HG03135 (cell line): ENCODE data around the gene GRID1.

Experiments used
- ATAC-seq: cut with Tn5 transposase; IDR thresholded peaks from one replicate; pipeline ENCODE4 v1.9.1; 2021; ENCODE audit warnings: mild to moderate bottlenecking, moderate library complexity; ENCODE audit not compliant: unreplicated experiment

The GRID1 gene

DNA sequence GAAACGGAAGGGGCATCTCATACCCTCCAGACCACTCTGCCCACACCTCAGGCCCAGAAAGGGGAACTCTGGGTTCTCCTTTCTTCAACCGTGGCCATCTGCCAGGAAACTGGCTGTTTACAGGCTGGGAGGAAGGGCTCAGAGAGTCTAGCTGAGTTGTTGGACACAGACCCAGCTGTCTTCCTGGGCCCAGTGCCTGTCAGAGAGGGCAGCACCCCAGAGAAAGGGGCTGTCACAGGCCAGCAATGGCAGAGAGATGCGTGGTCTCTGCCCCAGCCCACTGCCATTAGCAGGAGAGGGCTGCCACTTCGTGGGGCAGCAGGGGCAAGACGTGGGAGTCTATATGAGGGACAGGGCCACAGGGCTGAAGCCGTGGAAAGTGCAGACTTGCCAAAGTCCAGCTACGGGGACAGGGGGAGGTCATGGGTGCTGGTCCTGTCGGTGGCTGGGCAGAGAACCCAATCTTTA lies 11.0 kb downstream of the GRID1 start:
- ATAC-seq = no peak

DNA sequence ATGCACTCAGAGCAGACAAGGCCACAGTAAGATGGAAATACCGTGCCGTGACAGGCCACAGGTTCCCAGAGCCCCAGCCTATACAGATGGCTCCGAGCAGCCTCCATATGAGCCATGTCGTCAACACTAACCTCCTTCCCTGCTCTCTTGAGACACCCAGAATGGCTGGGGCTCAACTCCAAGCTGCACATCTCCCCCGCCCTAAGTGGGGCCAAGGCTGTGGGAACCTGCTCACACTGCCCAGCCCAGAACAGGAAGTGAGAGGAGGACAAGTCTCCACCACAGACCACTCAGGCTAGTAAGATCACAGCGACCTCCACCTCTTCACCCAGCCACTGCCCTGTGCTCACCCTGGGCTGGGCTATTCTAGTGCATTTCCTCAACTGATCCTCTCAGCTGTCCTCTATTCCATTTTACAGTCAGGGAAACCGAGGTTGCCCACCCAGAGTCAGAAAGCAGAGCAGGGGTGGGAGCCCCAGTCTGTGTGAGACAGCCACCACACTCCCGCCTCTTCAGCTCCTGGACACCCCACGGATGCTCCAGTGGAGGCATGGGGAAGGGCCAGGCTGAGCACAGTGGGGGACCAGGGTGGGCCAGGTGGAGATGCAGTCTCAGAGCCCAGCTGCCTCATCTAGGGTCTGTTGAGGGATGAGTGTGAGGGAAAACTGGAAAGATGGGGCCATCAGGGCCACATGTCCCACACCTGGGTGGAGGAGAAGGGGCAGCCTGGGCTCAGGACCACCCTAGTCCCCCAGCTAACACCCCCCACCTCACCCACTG lies 11.6 kb downstream of the GRID1 start:
- ATAC-seq = no peak

DNA sequence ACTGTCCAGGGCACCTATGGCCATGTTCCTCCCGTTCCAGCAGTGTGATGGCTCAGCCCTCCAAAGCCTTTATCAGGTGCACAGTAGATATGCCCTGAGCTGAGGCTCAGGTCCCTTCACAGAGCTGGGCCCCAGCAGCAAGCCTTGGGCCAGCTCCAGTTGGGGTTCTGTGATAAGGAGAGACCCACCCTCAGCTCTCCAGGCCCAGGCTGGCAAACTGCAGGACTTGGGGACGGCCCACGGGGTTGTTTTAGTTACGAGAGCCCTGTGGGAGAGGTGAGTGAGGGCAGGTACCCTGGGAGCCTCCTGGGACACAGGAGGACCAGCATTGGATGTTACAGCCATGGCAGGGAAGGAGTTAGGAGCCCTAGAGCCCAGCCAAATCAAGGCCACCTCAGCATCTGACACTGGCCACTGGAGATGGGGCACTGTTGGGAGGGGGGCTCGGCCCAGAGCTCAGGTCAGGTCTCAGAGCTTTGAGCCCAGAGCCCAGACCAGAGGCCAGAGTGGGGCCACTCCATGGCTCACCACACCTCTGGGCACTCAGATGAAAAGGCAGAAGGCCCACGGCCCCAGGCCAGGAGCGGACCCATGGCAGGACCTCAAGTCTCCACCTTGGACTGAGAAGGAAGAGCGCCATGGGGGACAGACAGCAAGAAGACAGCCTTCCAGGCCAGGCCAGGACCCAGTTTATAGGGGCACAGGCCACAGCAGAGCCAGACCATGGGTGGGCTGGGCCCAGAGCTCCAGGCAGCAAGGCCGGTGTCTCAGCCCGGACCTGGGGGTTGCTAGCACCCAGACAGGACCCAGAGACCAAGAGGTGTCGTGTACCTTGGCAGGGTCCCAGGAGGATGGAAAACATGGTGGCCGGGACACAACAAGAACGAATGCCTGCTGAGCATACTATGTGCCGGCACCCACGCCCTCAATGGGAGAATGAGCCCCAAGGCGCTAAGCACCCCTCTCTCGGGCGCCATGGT lies 12.8 kb downstream of the GRID1 start:
- no peak for ATAC-seq

GRCh38 chr10:86350897-86351296 lies 15.7 kb downstream of the GRID1 start:
- ATAC-seq = no peak

- no peak for ATAC-seq
Observed at GRCh38 chr10:86349940-86350630, 16.5 kb downstream of the GRID1 start.

GRCh38 chr10:86349474-86349873 lies 17.1 kb downstream of the GRID1 start:
- ATAC-seq = no peak

DNA sequence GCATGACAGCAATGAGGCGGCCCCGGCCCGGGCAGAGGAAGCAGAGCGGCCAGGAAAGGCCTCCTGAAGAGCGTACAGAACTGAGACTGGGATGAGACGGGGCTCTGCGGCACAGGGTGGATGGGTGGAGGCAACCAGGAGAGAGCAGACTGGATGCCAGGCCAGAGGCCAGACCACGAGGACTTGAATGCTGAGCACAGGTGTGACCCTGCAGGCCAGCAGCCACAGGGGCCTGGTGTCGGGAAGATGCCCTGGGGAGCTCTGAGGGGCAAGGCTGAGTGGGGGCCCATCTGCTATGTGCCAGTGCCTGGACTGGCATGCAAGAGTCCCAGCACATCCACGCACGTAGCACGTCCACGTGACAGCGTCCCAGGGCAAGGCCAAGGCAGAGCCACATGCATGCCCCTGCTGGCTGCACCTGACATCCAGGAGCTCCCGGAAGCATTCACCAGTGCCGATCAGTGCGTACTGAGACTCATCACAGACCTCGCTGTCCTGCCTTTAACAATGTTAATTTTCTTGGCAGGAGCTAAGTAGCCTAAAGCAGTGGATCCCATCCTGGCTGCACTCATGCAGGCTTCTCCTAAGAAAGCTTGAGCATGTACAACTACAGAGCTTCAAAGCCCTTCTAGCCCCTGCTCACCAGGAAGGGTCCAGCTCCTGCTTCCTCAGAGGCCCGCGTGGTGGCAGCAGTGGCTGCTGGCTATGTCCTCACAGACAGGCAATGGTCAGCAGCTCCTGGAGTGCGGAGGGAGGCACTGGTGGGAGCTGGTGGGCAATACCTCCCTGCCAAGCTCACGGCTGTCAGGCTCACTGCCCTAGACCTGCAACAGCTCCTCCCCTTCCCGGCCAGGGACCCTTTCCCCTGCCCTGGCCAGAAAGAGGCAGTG lies 18.0 kb downstream of the GRID1 start:
- ATAC-seq = no peak

- ATAC-seq = no peak
Observed at GRCh38 chr10:86347856-86348255, 18.7 kb downstream of the GRID1 start.

GRCh38 chr10:86346799-86347665 lies 19.6 kb downstream of the GRID1 start:
- no peak for ATAC-seq

- ATAC-seq = no peak
Observed at GRCh38 chr10:86345859-86346798, 20.5 kb downstream of the GRID1 start.

DNA sequence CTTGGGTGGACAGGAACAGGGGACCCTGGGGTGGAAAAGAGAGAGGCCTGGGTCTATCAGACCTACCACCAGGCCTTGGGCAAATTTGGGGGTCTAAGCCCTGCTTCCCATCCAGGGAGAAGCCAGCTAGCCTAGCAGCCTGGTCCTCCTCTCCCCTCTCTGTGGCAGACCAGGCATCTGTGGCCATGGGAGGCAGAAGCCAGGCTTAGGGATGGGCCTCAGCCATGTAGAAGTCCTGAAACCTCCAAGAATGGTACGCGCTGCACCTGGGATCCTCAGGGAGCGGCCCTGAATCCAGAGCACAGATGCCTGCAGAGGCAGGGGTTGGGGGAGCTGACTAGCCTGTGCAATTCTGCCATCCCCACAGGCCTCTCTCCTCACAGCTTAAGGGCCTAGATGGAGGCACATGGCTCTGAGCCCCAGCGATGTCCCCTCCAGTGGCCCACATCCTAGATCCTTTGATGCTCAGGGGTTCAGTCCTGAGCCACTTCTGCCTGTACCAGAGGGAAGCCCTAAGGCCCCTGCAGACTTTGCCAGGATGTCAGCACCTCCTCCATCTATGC lies 21.2 kb downstream of the GRID1 start:
- ATAC-seq = no peak

- ATAC-seq = no peak
Observed at GRCh38 chr10:86344714-86345161, 21.9 kb downstream of the GRID1 start.

DNA sequence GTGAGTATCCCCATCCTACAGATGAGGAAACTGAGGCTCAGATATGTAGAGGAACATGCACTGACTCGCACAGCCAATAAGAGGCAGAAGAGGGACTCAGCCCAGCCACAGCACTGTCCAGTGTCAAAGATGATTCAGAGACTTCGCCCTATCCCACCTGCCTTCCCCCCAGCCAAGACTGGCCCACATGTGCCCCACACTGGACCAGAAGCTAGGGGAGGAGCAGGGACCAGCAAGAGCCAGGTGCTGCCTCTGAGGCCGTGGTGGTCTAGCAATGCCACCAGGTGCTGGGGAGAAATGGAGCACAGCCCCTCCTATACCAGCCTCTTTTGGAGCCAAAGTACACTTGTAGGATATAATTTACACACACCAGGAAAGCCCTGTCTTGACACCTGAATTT lies 22.3 kb downstream of the GRID1 start:
- ATAC-seq = no peak

- no peak for ATAC-seq
Observed at GRCh38 chr10:86343761-86344160, 22.8 kb downstream of the GRID1 start.

DNA sequence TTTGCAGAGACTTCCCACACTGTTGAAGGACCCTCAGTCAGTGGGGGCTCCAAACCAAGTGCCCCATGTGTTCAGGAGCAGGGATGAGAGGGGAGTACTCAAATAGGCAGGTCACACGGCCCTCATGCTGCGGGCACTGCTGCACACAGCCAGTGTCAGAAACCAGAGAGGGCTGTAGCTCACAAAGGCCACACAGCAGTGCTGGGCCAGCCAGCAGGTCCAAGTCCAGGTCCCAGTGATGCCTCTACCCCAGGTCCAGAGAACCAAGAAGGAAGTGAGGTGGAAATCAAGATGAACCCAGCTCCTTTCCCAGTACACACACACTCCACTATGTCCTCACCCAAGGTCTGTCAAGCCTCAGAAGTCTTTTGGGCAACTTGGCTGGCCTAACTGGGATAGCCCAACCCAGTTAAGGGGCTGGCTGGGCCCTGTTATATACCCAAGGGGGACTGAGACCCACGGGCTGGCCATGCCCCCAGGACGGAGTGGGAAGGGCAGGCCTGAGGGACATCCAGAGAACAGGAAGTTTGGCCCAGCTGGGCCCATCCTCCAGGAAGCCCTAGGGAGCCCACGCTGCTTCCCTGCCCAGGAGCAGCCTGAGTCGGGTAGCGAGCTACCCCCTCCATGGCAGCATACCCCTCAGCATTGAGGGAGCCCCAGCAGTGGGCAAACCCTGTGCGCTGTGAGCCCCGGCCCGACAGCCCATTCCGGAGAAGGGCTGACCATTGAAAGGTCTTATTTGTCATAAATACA lies 24.3 kb downstream of the GRID1 start:
- no peak for ATAC-seq

GRCh38 chr10:86341361-86341811 lies 25.2 kb downstream of the GRID1 start:
- ATAC-seq = no peak

GRCh38 chr10:86340991-86341260 lies 25.7 kb downstream of the GRID1 start:
- no peak for ATAC-seq
